T1000 (cell line): ENCODE data around the gene FHIT.
"Not testable (repeated sequence)": the region's sequence is repeated elsewhere in the genome, so short reads cannot be mapped to it uniquely, and the experiment has no call there.

Experiments
- DNase-seq: peaks from one replicate; lab custom pipeline; 2025; ENCODE audit warnings: mixed read lengths; lab: John Stamatoyannopoulos, UW

FHIT gene

GRCh38 chr3:61226166-61226686, 25.0 kb downstream of the FHIT start:
- DNase-seq, result no peak

- DNase-seq, result no peak
These were observed 26.4 kb downstream of the FHIT start for GRCh38 chr3:61224823-61225222.

DNA sequence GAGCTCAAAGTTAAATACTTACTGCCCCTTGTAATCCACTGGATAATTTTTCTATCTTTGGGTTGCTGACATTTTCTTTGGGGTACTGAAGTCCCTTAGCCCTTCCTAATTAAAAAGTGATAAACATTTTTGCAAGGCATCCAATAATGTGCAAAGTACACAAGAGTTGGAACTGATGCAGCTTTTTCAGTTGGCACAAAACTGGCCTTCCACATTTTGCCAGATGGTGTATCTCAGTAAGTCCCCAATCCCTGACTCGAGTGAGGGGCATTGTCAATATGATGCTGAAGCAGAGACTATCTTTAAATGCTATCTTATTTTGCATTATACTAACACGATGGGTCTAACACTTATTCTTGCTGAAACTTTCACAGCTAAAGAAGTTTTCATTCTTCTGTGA, 27.8 kb downstream of the FHIT start:
- no peak for DNase-seq

- DNase-seq, result no peak
These were observed 28.8 kb downstream of the FHIT start for GRCh38 chr3:61222467-61222866.

DNA sequence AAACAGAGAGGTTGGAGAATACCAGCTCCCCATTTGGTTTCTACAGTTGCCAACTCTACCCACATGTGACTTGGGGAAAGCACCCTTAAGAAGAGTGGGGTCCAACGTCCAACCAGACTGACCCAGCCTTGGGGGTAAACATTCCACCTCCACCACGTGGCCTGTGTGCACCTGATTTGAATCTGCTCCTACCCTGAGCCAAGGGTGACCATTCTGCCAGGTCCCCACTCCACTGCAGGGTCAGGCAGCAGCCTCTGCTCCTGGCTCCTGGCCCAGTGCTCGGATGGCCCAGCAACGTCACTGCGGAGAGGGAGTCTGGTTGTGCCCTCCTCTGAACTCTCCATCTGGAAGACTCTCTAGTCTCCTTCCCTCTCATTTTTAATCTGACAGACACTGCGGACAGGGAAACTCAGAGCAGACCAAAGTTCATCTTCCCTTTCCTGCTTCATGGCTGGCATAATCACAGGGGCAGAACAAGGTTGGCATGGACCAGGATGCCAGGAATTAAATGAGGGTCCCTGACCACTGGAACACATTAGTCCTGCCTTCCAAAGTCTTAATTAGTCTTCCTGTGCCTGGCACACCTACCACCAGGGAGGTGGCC, 29.4 kb downstream of the FHIT start:
- DNase-seq, result no peak

DNA sequence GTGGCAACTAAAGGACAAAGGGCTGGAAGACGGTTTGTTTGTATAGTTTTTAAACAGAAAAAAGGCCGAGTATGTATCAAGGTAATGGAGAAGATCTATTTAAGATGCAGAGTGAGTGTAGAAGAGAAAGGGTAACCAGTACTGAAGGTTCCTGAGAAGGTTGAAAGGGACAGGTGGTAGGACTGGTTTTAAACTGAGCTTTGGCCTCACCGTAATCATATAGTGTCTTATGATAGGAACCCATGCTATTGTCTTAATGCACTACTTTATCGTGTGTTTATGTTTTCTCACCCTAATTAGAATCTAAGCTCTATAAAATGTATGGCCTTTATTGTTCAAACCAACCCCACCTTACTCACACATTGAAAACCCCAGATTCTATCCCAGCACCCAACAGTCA, 32.7 kb downstream of the FHIT start:
- no peak for DNase-seq

- not testable (repeated sequence) for DNase-seq
These were observed 35.1 kb downstream of the FHIT start for GRCh38 chr3:61216171-61216570.

DNA sequence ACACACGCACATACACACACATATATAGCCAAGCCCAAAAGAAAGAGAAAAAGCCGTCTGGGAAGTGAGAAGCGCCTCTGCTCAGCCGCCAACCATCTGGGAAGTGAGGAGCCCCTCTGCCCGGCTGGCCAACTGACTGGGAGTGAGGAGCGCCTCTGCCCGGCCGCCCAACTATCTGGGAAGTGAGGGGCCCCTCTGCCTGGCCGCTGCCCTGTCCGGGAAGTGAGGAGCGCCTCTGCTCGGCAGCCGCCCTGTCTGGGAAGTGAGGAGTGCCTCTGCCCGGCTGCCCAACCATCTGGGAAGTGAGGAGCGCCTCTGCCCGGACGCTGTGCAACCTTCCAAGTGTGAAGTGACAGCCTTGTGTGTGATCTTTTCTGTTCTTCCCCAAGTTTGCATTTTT, 49.2 kb downstream of the FHIT start:
- DNase-seq, result no peak

DNA sequence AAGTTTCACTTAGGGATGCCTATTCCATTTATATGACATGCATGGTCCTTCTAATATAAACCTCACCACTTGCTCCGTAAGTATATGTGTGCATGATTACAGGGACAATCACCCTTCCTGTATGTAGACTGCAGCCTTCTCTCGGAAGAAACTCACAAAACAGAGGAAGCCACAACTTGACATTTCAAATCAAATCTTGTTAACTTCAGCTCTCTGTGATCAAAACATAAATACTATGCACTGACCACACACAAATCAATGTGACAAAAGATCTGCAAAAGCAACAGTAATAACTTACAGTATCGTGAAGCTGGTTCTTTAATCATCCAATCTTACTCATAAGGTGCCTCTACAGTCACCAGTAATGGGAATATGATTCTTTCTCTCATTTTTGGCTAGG, 50.2 kb downstream of the FHIT start:
- DNase-seq, result no peak

GRCh38 chr3:61200270-61200669, 51.0 kb downstream of the FHIT start:
- DNase-seq, result no peak

- no peak for DNase-seq
These were observed 51.4 kb downstream of the FHIT start for GRCh38 chr3:61199843-61200242.

- no peak for DNase-seq
These were observed 56.2 kb downstream of the FHIT start for GRCh38 chr3:61194892-61195538.

DNA sequence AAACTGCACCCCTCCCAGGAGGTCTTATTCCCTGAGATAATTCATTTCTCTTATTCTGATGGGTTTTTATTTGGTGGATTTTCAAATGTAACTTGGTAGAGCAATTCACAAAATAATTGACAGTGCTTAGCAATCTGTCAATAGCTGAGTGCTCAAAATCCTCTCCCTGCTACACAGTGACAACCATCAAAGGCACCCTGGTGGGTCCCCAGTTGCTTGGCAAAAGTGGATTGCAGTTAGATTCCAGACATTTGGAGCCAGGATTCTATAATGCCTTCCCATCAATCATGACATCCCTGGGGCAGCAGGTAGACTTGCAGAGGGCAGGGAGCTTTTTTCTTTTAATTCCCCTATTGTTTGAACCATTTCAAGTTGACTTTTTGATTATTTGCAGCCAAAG, 59.0 kb downstream of the FHIT start:
- no peak for DNase-seq

DNA sequence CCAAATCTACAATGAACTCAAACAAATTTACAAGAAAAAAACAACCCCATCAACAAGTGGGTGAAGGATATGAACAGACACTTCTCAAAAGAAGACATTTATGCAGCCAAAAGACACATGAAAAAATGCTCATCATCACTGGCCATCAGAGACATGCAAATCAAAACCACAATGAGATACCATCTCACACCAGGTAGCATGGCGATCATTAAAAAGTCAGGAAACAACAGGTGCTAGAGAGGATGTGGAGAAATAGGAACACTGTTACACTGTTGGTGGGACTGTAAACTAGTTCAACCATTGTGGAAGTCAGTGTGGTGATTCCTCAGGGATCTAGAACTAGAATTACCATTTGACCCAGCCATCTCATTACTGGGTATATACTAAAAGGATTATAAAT, 61.0 kb downstream of the FHIT start:
- DNase-seq, result not testable (repeated sequence)

- DNase-seq, result no peak
These were observed 65.2 kb downstream of the FHIT start for GRCh38 chr3:61186030-61186429.

DNA sequence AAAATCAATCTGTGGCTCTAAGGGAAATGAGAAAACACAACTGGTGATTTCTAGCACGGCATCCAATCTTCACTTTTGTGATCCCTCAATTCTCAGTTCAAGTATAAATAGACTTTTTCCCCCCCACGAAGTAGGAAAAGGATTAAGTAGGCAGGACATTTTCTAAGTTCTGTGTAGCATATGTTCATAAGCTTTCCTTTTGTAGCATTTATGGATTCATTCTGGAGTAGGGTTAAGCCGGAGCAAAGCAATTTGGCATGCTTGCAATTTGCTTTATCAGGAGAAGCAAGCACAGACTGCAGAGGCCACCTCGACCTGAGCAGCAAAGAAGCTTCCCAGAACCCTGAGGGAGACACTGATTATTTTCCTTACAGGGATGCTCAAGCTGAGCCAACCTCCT, 66.3 kb downstream of the FHIT start:
- no peak for DNase-seq

- DNase-seq, result no peak
These were observed 68.6 kb downstream of the FHIT start for GRCh38 chr3:61182662-61183061.

DNA sequence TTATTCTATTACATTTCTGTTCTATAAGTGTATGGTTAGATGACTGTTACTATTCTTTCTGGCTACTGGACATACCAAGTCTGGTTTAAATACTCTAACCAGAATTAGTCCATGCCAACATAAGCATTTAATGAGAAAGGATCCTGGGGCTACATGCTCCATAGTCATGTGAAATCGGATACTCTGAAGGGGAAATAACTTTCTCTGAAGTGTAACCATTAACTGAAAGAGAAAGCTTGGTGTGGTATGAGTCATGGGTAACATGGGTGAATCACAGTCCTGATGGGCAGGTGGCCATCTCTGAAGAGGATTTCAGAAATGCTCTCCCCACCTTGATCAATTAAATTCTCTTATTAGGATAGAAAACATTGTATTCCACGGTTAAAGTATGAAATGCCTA, 69.4 kb downstream of the FHIT start:
- DNase-seq, result peak; percentile 22

DNA sequence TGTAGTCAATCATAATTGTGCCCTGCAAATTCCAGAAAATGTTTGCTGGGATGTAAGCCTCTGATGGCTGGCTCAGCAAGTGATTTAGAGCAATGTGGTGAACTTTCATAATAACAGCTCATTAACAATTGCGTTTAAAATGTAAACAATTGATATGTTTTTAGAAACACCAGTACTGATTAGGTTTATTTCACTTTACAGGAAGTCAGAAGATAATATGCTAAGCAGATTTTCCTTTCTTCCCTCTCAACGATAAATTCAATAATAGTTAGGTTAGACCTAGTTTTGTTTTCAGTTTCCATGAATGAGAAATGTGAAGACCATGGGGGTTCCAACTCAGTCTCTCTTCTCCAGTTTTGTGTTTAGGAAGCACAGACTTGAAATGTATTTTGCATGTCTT, 71.0 kb downstream of the FHIT start:
- no peak for DNase-seq

DNA sequence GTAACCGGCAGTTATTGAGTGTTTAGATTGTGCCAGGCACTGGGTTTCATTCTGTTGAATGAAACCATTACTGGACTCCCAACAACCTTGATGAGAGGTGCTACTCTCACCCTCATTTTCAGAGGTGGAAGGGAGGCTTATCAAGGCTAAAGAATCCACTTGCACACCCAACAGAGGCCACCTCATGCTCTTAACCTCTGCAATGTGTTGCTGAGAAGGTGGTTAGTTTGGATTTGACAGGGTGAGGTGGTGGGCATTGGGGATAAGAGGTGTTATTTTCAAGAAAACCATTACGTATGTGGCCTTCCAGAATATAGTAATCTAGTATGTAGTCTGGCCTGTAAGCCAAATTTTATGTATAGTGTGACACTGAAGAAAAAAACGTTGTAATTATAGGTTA, 73.1 kb downstream of the FHIT start:
- DNase-seq, result no peak

- DNase-seq, result no peak
These were observed 73.8 kb downstream of the FHIT start for GRCh38 chr3:61177450-61177849.

DNA sequence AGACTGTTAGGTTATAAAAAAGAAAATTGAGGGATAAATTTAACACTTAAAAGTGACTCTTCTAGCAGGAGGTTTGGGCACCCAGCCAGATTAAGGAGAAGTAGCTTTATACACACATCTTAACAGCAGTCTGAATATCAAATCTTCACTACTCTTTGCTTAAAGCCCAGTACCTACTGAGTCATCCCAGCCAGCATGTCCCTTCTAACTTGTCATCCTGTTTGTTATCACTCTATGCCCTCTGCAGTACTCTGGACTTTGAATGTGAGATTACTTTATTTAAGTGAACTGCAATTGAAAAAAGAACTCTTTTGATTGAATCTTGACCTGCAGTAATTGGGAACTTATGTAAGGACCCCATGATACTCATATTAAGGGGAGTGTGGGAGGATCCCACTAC, 77.6 kb downstream of the FHIT start:
- DNase-seq, result no peak

DNA sequence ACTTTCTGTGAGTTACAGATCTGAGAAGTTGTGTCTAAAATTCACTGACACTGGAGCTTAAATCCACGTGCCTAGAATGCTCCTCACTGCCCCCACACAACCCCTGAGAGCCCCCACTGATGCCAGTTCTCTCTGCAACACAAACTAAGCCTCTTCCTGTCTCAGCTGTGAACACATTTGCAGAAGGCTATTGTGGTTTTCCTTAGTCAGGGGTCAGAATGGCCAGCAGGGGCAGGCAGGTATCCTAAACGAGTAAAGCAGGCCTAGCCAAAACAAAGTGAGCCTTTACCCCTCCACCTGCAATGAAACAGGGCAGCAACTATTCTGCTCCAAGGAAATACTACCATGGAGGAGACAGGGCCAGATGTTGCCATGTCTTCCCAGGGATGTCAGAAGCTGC, 78.6 kb downstream of the FHIT start:
- DNase-seq, result no peak

- DNase-seq, result no peak
These were observed 79.0 kb downstream of the FHIT start for GRCh38 chr3:61172203-61172602.
